ENCODE results near the gene OR2T8. TPM values are rescaled to one million over a fixed set of nuclear protein-coding genes. Genes with fewer than 3 reads are reported as not detected.

OR2T8 gene
- total RNA-seq, 1 donor from 2014 or later, result not detected

DNA sequence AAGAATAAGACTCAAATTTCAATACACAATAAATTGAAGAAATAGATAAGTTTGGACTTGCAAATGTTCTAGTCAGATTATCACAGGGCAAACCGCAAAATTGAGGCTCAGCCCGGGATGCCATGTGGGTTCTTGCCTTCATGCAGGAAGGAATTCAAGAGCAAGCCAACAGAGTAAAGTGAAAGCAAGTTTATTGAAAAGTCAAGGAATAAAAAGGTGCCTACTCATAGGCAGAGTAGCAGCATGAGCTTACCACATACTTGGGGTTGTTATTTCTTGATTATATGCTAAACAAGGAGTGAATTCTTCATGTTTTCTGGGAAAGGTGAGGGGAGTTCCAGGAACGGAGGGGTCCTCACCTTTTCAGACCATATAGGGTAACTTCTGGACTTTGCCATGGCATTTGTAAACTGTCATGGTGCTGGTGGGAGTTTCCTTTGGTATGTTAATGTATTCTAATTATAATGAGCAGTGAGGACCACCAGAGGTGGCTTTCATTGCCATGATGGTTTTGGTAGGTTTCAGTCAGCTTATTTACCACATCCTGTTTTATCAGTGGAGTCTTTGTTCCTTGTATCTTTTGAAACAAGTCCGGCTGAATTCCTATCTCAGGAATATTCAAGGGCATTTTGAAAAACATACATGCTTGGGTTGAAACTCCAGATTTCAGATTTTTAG lies 43.0 kb downstream of the OR2T8 start:
- no peak for DNase-seq

DNA sequence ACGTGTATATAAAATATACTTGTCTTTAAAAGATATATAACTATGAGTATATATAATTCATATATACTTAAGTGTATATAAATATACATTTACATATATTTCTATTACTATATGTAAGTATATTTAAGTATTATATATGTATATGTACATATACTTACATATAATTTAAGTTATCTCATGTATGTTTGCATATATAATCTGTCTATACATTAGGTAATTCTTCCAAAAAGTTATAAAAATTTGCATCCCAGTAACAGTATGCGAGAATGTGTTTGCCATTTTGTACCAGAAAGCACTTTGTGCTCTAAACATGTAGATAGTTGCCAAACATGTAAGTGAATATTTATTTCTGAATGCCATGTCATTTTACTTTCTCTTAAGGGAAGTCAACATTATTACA lies 44.9 kb downstream of the OR2T8 start, which contains the start of gene OR2AK2:
Gene OR2AK2, plus strand, starts transcription at position 301 of the 400 bp plus-strand sequence. CDS start 144 bp downstream, outside the sequence.
- DNase-seq, result no peak

DNA sequence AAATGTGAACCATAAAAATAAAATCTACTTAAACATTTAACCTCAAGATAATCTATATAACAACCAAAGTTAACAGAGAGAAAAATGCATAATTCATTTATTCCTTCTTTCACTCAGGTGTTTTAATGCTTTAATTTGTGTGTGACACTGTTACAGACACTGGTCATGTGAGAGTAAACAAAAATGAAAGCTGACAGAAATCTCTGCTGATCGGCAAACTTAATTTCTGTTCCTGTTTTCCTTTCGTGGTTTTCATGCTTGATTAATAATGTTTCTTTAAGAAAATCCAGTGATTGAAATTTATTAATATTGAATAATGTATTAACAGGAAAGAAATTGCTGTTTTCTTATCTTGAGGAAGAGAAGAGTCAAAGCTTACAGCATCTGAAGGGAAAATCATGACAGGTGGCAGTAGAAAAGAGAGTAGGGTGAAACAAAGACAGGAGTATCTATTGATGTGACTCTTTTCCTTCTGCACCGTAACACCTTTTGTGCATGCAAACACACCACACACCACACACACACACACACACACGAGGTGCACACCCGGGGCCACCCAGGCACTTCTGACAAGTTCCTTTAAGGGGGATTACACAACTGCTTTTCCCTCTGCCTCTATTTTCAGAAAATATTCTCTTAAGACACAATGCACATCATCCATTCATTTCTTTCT lies 46.6 kb downstream of the OR2T8 start:
- DNase-seq, result no peak

Other genes starting within 250 kb of the OR2T8 start
- not detected for gene OR13G1, start 240.5 kb upstream of the OR2T8 start, total RNA-seq
- not detected for gene OR6F1, start 203.6 kb upstream of the OR2T8 start, total RNA-seq
- gene OR14K1, start 181.6 kb upstream of the OR2T8 start, total RNA-seq, result not detected
- gene OR14A2, start 172.1 kb upstream of the OR2T8 start, total RNA-seq, result not detected
- gene OR1C1, start 159.7 kb upstream of the OR2T8 start, total RNA-seq, result not detected
- not detected for gene OR14A16, start 96.1 kb upstream of the OR2T8 start, total RNA-seq
- gene OR11L1, start 78.4 kb upstream of the OR2T8 start, total RNA-seq, result not detected
- 7.7 TPM for gene TRIM58, start 63.1 kb upstream of the OR2T8 start, total RNA-seq
- gene OR2W3, start 24.7 kb upstream of the OR2T8 start, total RNA-seq, result 1.8 TPM
- not detected for gene OR2AJ1, start 4.6 kb downstream of the OR2T8 start, total RNA-seq
- not detected for gene OR2L8, start 28.6 kb downstream of the OR2T8 start, total RNA-seq
- not detected for gene OR2AK2, start 45.0 kb downstream of the OR2T8 start, total RNA-seq
- gene OR2L5, start 93.4 kb downstream of the OR2T8 start, total RNA-seq, result not detected
- not detected for gene OR2L2, start 109.8 kb downstream of the OR2T8 start, total RNA-seq
- not detected for gene OR2L3, start 126.6 kb downstream of the OR2T8 start, total RNA-seq
- not detected for gene OR2L13, start 174.9 kb downstream of the OR2T8 start, total RNA-seq
- gene OR2M5, start 224.9 kb downstream of the OR2T8 start, total RNA-seq, result not detected

Data from skin of body (tissue), 2 donors.